Hindlimb muscle (tissue), 1 donor: ENCODE data around the gene DCN. TPM values are rescaled to one million over a fixed set of nuclear protein-coding genes. Genes with fewer than 3 reads are reported as not detected.

Source experiments
- DNase-seq: peaks from one replicate; pipeline ENCODE4 v3.0.0-alpha.2; 2013
- polyA plus RNA-seq: library from polyadenylated mRNA; unstranded; fragments of 120-200 nt; gene quantifications from one replicate; pipeline ENCODE4 v1.2.1, GENCODE V29; 2013; ENCODE audit not compliant: insufficient read length

The DCN gene
- polyA plus RNA-seq, 1 donor, result 1,243 TPM

- DNase-seq, result no peak
Observed at GRCh38 chr12:91133871-91134270, 48.7 kb downstream of the DCN start.

DNA sequence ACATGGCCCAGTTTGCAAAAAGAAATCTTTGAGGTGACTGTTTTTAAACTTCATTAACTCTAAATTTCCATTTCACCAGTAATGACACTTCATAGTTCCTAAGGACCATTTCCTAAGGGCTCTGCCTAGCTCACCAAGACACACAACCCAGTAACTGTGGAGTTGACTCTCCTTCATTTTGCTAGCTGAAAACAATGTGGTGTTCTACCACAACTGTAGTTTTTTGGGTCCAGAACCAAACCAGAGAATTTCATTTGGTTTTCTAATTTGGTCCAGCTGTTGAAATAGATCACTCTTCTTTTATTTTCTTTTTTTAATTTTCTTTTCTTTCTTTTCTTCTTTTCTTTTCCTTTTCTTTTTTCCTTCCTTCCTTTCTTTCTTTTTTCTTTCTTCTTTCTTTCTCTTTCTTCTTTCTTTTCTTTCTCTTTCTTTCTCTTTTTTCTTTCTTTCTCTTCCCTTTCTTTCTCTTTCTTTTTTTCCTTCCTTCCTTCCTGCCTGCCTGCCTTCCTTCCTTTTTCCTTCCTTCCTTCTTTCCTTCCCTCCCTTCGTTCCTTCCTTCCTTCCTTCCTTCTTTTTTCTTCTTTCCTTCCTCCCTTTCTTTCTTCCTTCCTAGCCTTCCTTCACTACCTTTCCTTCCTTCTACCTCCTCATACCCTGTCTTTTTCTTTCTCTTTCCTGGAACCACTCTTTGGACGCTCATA lies 52.8 kb downstream of the DCN start:
- DNase-seq, result no peak

DNA sequence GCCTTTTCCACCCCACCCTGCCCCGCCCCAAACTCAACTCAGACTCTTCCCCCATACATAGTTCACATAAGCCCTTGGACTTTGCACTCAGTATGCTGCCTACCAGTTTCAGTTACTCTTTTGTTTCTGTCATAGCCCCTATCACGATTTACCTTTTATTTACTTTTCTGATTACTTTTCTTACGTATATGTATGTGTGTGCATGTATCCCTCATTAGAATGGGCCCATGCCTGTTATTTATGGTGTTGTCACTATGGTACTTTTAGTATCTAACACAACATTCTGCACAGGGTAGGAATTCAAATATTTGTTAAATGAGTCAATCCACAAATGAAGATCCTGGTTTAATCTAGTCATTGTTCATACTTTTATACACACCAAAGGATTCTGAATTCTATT lies 54.9 kb downstream of the DCN start:
- DNase-seq, result no peak

DNA sequence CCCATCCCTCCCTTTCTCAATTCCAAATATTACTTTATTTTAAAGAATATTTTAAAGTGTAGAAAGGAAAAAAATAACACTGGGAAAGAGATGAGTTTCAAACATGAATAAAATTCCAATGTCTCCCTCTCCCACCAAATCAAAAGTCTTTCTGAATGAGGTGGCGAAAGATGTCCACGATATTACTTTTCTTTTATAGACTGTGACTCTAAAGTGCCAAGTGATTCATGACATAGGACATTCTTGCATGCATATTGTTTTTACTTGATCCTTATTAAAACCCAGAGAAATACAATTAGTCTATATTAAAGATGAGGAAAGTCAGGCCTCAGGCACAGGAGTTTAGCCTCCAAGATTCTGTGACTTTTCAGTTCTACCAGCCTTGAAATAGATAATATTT lies 55.3 kb downstream of the DCN start:
- DNase-seq, result no peak

- DNase-seq, result no peak
Observed at GRCh38 chr12:91126516-91126915, 56.1 kb downstream of the DCN start.

DNA sequence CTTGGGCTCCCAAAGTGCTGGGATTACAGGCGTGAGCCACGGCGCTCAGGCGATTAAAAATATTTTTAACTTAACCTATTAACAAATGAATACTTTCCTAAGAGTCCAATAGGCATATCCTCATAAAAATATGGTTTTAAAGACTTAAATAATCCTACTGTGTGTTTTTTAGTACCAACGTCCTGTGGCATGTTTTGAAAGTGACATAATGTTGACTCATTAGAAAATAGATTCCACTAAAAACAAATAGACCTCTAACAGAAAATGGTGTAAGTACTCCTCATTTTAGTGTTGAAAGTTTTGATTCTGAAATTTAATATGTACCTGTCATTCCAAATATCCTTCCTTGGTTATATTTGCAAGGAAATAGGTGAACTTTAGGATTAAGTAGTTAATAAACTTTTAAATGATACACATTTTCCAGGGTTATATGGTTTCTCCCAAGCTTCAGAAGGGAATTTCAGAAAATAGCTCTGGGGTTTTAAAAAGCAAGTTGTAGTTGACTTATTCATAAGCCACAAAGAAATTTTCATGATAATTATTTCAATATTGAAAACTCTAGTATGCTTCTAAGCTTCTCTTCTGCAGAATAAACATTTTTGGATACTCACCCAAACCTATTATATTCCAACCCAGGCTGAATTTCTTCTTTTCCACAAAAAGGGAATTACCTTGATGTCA lies 59.2 kb downstream of the DCN start:
- no peak for DNase-seq

DNA sequence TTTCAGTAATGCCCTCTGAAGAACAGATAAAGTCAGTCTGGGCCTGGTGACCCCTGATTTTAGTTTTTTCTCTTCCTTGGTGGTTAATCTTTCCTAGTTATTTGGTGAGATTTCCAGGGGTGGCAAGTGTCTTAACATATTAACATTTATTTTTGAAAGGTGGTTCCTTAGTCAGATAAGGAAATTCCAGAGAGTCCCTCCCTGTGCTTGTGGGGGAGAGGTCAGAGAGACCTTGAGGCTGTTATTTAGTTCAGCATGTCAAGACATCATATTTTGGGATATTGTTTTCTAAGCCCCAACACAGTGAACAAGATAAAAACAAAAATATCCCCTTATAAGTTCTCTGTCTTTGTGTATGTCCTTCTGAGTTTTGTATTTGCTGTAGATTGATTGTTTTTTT lies 61.8 kb downstream of the DCN start:
- no peak for DNase-seq

DNA sequence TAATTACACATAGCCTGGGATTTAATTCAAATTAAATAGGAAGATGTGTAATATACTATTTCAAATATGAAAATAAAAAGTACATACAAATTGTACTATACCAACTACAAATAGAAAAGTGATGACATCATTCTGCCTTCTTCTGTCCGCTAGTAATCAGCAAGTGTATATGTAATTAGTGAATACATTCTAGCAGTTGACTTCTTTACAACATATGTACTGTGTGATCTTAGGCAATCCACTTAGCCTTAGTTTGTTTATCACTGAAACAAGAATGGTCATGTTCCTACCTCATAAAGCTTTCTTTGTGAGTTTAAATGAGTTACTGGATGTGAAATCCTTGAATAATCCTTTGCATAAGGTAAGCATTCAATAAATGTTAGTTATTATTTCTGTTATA lies 63.5 kb downstream of the DCN start:
- DNase-seq, result no peak

DNA sequence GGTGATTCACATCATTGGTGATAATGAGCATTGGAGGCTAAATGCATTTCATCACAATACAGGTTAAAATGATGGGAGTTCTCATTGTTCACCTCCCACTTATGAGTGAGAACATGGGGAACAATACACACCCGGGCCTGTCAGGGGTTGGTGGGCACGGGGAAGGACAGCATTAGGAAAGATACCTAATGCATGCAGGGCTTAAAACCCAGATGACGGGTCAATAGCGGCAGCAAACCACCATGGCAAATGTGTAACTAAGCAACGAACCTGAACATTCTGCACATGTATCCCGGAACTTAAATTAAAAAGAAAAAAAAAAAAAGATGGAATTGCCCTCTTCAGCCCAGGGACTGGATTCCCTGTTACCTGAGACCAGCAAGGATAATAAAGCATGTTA lies 69.0 kb downstream of the DCN start:
- DNase-seq, result no peak

GRCh38 chr12:91111366-91112325 lies 71.0 kb downstream of the DCN start, which contains the start of gene LUM:
Gene LUM, minus strand, starts transcription at chr12:91111494. Its CDS starts 2,515 bp downstream, at chr12:91108979.
- DNase-seq, result peak; percentile 89

DNA sequence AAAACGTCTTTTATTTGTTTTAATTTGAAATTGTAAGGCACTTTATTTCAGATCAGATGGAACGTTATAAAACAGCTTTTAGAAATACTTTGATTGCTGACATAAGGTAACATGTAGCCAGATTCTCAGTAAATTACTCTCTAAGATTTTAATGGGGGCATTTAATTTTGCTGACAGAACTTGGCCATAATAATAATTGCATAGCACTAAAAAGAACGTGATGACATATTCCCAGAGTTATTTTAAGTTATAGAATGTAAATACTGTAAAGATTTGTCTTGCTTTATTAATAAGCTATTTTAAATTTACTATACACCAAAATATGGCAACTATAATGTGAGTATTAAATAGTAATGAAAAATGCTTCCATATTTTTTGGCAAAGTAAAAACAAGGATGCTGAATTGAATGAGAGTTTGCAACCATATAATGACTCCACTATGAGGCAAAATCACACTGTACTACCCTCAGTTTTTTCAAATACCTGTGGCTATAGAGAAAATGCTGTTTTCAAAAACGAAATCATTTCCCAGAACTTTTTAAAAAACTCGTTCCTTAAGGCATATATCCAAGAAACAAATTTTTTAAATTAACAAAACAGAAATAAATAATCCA lies 72.2 kb downstream of the DCN start:
- no peak for DNase-seq

DNA sequence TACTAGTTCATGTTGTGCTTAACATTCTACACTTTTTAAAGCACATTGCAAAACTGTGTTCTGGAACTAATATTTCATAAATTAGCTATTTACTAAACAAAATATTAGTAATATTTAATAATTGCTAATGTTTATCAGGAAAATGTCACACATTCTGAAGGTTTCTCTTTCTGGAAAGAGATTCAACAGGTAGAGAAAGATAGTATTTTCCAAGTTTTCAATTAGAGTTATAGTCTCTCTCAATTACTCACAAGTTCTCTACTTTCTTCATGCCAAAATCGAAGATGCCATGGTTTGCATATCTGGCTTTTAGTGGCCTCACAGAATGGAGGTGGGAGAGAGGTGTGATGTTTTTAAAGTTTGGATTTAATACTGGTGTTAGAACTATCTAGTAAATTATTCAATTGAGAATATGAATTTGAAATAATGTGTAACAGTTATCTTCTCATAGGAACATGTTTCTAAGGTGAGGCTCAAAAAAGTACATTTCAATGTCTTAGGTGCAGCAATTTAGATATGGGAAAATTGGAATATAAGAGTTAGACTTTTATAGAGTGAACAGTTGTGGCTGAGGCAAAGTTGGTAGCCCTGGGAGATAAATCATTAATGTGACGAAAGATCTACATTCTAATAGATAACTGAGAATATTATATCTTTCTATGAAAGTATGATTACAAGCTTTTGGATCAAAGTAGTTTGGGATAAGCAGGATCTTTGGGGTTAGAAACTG lies 72.9 kb downstream of the DCN start:
- no peak for DNase-seq

- DNase-seq, result peak; percentile 84
Observed at GRCh38 chr12:91109148-91109564, 73.5 kb downstream of the DCN start.

DNA sequence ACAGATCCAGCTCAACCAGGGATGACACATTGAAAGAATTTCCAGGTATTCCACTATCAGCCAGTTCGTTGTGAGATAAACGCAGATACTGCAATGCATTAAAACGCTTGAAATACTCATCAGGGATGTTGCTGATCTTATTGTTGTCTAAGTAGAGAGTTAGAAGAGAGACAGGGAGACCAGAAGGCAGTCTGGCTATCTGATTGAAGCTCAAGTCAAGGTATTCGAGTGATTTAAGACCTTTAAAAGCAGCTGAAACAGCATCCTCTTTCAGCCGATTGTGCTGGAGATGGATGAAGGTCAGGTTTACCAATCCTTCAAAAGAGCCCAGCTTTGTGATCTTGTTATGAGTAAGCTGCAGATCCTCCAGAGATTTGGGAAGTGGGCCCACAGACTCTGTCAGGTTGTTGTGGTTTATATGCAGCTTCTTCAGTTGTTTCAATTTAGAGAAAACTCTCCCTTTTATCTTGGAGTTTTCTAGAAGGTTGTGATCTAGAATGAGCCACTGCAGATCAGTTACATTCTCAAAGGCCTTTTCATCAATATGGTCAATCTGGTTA lies 74.3 kb downstream of the DCN start:
- DNase-seq, result no peak

DNA sequence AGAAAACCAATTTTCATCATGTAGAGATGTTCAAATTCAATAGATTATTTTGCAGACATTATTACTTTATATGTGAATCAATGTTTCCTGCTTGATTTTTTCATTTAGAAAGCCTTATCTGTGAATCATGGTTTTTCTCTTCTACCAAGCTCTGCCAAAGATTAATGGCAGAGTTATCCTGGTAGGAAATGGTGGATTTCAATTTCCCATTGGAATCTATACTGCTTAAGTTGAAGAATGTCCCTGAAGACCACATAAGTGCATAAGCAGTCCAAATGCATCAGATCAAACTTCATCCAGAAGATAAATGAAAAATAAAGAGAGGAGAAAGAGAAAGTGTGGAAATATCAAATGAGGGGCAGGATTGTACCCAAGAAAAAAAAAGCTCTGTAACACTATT lies 76.3 kb downstream of the DCN start:
- DNase-seq, result no peak

- DNase-seq, result no peak
Observed at GRCh38 chr12:91105807-91106206, 76.8 kb downstream of the DCN start.

DNA sequence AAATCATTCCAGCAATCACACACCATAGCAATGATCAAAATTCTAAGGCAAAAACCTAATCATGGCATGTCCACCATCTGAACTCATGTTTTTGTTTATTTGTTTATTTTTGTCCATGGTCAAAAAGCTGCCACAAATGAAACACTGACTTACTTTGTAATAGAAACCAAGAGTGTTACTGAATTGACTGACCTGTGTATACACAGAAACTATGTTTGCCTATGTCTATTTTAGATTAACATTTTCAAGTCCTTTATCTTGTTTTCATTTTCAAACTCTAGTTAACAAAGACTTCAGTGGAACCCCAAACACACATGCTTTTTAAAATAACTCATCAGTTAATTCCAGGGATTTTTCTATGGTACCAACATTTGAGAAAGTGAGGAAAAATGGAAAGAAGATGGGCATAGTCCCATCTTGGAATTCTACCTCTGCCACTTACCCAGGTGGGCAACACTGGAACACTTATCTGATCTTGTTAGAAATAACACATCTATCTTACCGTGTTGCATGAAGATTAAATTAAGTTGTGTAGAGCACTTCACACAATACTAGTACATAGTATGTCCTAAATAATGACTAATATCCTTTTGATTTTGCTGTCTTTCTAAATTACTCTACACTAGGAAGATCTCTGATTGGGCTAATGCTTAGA lies 77.7 kb downstream of the DCN start:
- DNase-seq, result no peak

DNA sequence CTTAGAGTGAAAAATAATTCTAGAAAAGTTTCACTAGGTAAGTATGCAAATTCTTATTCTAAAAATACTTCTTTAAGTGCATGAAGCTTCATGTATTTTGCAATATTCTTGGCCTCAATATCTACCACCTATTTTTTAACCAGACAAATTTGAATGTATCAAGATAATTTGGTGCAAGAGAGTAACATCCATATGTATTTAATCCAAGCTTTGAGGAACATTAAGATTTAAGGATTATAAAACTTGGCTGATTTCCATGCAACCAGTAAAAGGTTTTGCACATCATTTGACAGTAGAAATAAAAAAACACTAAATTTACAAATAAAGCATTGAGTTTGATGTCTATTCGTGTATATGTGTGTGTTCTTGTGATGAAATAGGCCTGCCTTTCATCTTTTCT lies 79.0 kb downstream of the DCN start:
- DNase-seq, result no peak

- DNase-seq, result no peak
Observed at GRCh38 chr12:91103101-91103500, 79.5 kb downstream of the DCN start.

DNA sequence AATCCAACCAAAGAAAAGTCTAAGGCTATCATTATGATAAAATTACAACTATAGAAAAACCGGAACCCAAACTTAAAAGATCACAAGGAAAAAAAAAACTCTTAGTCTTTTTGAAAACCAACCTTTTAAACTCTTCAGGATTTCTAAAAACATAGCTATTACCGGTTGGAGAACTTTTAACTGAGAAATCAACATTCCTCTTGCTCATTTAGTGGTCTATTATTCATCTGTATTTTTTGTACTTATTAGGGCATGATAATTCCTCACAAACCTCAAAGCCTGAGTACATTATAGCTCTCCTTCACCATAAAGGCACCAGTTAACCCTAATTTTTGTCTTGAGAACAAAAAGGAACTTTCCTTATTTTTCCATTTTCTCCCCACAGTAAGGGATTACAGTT lies 81.7 kb downstream of the DCN start:
- no peak for DNase-seq

DNA sequence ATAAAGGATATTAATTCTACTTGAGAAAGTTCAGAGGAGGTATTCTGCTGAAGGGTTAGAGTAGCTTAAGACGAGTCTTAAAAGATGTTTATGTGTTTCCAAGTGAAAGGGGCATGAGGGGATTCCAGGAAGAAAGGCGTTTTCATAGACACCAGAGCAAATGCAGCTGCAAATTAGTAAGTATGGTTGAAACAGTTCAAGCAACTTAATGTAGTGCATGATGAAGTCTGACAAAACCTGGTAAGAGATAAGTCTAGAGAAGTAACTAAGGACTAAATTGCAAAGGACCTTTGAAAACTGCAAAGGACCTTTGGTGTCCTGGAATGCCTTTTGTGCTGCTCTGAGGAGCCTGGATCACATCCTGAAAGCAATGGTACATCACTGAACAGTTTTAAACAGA lies 82.8 kb downstream of the DCN start:
- DNase-seq, result no peak
